A673 (cell line): ENCODE results near the gene GPR3. TPM values are rescaled to one million over a fixed set of nuclear protein-coding genes. Genes with fewer than 3 reads are reported as not detected.

Source experiments
- BruUV-seq: library from RNA; stranded (reverse); fragments of 400-500 nt; replicated peaks from 2 replicates; lab custom pipeline; 2021; lab: Mats Ljungman, UMichigan
- CTCF ChIA-PET: fragments of 300-600 bp; sonication (Branson Sonifier 250); formaldehyde crosslinking; loops from one replicate; lab custom pipeline; 2022; ENCODE audit warnings: antibody characterized with exemption; lab: Charles Lee
- POLR2A ChIA-PET: fragments of 300-600 bp; sonication (Branson Sonifier 250); formaldehyde crosslinking; loops from one replicate; lab custom pipeline; 2022; ENCODE audit warnings: antibody characterized with exemption; ENCODE audit not compliant: low non-redundant PET; lab: Charles Lee
- DNase-seq: peaks from one replicate; pipeline ENCODE4 v3.0.0-alpha.2; 2015; ENCODE audit warnings: low spot score
- H3K27ac ChIP-seq: fragments of 200-600 bp; sonication (generic); 2 replicates; pipeline ENCODE4 v1.5.1; 2016; ENCODE audit warnings: mixed run types, low read depth, mild to moderate bottlenecking, mixed read lengths, antibody characterized with exemption, low read length; ENCODE audit not compliant: poor library complexity, severe bottlenecking
- H3K27me3 ChIP-seq: fragments of 200-600 bp; sonication (generic); replicated peaks from 2 replicates; pipeline ENCODE4 v1.6.1; 2017; ENCODE audit warnings: mixed run types, low read depth, mild to moderate bottlenecking, mixed read lengths, antibody characterized with exemption, low read length; ENCODE audit not compliant: insufficient read depth, poor library complexity
- H3K36me3 ChIP-seq: fragments of 200-600 bp; sonication (generic); 2 replicates; pipeline ENCODE4 v1.6.1; 2016; ENCODE audit warnings: mixed run types, mild to moderate bottlenecking, mixed read lengths, antibody characterized with exemption, low read length; ENCODE audit not compliant: insufficient read depth, poor library complexity, severe bottlenecking
- H3K4me1 ChIP-seq: fragments of 200-600 bp; sonication (generic); 2 replicates; pipeline ENCODE4 v1.6.1; 2017; ENCODE audit warnings: mixed run types, mild to moderate bottlenecking, mixed read lengths, antibody characterized with exemption, low read length; ENCODE audit not compliant: insufficient read depth, poor library complexity, severe bottlenecking
- H3K4me3 ChIP-seq: fragments of 200-600 bp; sonication (generic); 2 replicates; pipeline ENCODE4 v1.5.1; 2016; ENCODE audit warnings: low read depth, mixed run types, mild to moderate bottlenecking, mixed read lengths, low read length; ENCODE audit not compliant: poor library complexity, severe bottlenecking
- H3K9me3 ChIP-seq: fragments of 200-600 bp; sonication (generic); 2 replicates; pipeline ENCODE4 v1.6.1; 2016; ENCODE audit warnings: mixed run types, low read depth, mild to moderate bottlenecking, mixed read lengths, antibody characterized with exemption, low read length; ENCODE audit not compliant: poor library complexity, severe bottlenecking
- EZH2 ChIP-seq: fragments of 200-600 bp; sonication (generic); IDR thresholded peaks from 2 replicates; pipeline ENCODE4 v1.6.1; 2017; ENCODE audit warnings: borderline replicate concordance, low read depth, mild to moderate bottlenecking, mixed read lengths, antibody characterized with exemption, low read length; ENCODE audit not compliant: poor library complexity, severe bottlenecking
- intact Hi-C: fragments of 100-400 bp; cut with micrococcal nuclease; formaldehyde crosslinking; loops from one replicate; pipeline ENCODE4 v1.10.0; 2022; ENCODE audit not compliant: unreplicated experiment
- total RNA-seq: library from RNA; stranded (reverse); gene quantifications from 2 replicates; pipeline ENCODE4 v1.2.3, GENCODE V29; 2021
- TF ChIP-seq, protein P1 (sequence below): fragments of 300-800, 200-600 bp; sonication (generic); conservative IDR thresholded peaks from 2 replicates; pipeline ENCODE4 v1.5.1; 2017; ENCODE audit warnings: low read depth, mild to moderate bottlenecking, antibody characterized with exemption, low read length, moderate library complexity, mixed read lengths

Gene GPR3
- total RNA-seq, 1 experiment from 2014 or later: 4.9 TPM

DNA sequence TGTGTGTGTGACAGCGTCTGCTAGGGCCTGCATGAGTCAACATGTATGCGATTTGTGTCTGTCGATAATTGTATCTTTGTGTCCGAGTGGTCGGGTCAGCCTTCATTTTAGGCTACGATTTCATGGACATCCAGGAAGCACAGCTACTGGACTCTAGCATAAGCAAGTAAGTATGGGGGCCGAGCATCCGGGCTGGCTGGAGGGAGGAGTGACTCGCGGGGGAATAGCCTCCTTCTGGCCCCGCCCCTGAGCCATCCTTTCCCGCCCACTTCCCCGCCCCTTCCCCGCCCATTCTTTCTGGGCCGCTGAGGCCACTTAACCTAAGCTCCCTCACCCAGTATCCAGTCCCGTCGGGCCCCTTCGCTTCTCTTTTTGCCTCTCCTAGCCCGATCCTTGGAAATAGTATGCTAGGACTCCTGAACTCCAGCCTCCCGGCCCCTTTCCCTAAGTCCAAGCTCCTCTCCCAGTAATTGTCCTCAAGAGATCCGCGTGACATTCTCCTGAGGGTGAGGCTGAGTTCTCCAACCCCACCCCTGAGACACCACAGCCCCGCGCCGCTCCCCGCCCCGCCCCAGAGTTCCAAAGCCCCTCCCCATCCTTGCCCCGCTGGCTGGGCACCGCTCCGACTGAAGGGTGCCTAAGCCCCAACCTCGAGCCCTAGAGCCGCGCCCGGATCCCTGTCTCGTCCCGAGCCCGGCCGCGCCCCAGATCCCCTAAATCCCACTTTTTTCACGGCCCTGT is 26.9 kb upstream of the GPR3 start:
- intact Hi-C loops: no loop called here
- TF ChIP-seq, protein P1, sequence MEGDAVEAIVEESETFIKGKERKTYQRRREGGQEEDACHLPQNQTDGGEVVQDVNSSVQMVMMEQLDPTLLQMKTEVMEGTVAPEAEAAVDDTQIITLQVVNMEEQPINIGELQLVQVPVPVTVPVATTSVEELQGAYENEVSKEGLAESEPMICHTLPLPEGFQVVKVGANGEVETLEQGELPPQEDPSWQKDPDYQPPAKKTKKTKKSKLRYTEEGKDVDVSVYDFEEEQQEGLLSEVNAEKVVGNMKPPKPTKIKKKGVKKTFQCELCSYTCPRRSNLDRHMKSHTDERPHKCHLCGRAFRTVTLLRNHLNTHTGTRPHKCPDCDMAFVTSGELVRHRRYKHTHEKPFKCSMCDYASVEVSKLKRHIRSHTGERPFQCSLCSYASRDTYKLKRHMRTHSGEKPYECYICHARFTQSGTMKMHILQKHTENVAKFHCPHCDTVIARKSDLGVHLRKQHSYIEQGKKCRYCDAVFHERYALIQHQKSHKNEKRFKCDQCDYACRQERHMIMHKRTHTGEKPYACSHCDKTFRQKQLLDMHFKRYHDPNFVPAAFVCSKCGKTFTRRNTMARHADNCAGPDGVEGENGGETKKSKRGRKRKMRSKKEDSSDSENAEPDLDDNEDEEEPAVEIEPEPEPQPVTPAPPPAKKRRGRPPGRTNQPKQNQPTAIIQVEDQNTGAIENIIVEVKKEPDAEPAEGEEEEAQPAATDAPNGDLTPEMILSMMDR: no peak
- TF ChIP-seq EZH2: no peak
- POLR2A ChIA-PET: no interaction called here
- CTCF ChIA-PET: interaction anchor here (0.5 to 1.7 kb wide), 8 partner anchors 8 to 304 kb away, joined by 3 to 11 read pairs (median 4); no protein-coding TSS in a partner anchor
- H3K9me3 ChIP-seq: no peaks in the 10 kb centered on the region
- no peaks in the 10 kb centered on the region for H3K36me3 ChIP-seq
- BruUV-seq: no TSS peak
- no peaks in the 10 kb centered on the region for H3K27me3 ChIP-seq
- H3K4me1 ChIP-seq: peaks cover 10% of the 10 kb centered on the region
- peak; percentile 87 for DNase-seq
- peak overlapping the region; percentile 59 for H3K4me3 ChIP-seq
- peak overlapping the region; percentile 8 for H3K27ac ChIP-seq

DNA sequence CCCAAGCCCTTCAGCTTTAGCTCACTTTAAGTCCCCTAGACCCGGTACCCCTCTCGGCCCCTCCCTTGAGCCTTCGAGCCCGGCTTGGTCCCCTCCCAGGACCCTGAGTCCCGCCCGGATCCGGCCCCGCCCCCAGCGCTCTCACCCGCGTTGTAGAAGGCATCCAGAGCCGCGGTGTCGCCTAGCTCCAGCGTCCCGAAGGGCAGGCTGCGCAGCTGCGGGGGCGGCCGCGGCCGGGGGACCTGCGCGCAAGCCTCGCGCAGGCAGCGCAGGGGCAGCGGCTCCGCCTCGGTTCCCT is 26.4 kb upstream of the GPR3 start:
- TF ChIP-seq EZH2: no peak
- TF ChIP-seq, protein P1: no peak
- H3K27ac ChIP-seq: peak overlapping the region; percentile 8
- no peaks in the 10 kb centered on the region for H3K9me3 ChIP-seq
- no peaks in the 10 kb centered on the region for H3K27me3 ChIP-seq
- BruUV-seq: no TSS peak
- DNase-seq: peak; percentile 88
- peaks cover 10% of the 10 kb centered on the region for H3K4me1 ChIP-seq
- CTCF ChIA-PET: interaction anchor here (0.5 to 1.7 kb wide), 9 partner anchors 8 to 1371 kb away, joined by 3 to 11 read pairs (median 4); partner anchors contain the start of gene YTHDF2
- no peaks in the 10 kb centered on the region for H3K36me3 ChIP-seq
- intact Hi-C loops: no loop called here
- POLR2A ChIA-PET: no interaction called here
- H3K4me3 ChIP-seq: peak overlapping the region; percentile 59

- peak; percentile 84 for DNase-seq
- intact Hi-C loops: no loop called here
- H3K27me3 ChIP-seq: no peaks in the 10 kb centered on the region
- no TSS peak for BruUV-seq
- H3K9me3 ChIP-seq: no peaks in the 10 kb centered on the region
- TF ChIP-seq, protein P1: peak; percentile 39
- TF ChIP-seq EZH2: no peak
- H3K36me3 ChIP-seq: no peaks in the 10 kb centered on the region
- POLR2A ChIA-PET: no interaction called here
- H3K4me3 ChIP-seq: peak within 1 kb of the TSS; percentile 59
- CTCF ChIA-PET: interaction anchor here (0.5 to 1.7 kb wide), 4 partner anchors 9 to 1370 kb away, joined by 3 to 6 read pairs (median 4); partner anchors contain the start of gene YTHDF2
- peak within 1 kb of the TSS; percentile 8 for H3K27ac ChIP-seq
- H3K4me1 ChIP-seq: peaks cover 10% of the 10 kb centered on the region
These were observed 25.8 kb upstream of the GPR3 start, which contains the start of gene MAP3K6 for GRCh38 chr1:27366411-27367159. MAP3K6 (minus strand) TSS chr1:27366961; CDS start chr1:27366597, 364 bp downstream.
